ENCODE results near the gene BRMS1.

- TF ChIP-seq, protein P1, sequence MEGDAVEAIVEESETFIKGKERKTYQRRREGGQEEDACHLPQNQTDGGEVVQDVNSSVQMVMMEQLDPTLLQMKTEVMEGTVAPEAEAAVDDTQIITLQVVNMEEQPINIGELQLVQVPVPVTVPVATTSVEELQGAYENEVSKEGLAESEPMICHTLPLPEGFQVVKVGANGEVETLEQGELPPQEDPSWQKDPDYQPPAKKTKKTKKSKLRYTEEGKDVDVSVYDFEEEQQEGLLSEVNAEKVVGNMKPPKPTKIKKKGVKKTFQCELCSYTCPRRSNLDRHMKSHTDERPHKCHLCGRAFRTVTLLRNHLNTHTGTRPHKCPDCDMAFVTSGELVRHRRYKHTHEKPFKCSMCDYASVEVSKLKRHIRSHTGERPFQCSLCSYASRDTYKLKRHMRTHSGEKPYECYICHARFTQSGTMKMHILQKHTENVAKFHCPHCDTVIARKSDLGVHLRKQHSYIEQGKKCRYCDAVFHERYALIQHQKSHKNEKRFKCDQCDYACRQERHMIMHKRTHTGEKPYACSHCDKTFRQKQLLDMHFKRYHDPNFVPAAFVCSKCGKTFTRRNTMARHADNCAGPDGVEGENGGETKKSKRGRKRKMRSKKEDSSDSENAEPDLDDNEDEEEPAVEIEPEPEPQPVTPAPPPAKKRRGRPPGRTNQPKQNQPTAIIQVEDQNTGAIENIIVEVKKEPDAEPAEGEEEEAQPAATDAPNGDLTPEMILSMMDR (IDR thresholded peaks at IDR 0.05), result no peak
- TF ChIP-seq POLR2A (IDR thresholded peaks at IDR 0.05) (no peak), POLR2AphosphoS5 (IDR thresholded peaks at IDR 0.05) (no peak)
Measured at GRCh38 chr11:66293777-66294625, 50.9 kb downstream of the BRMS1 start.
